ENCODE measurements around the gene INHBB.
"Not testable (repeated sequence)": the region's sequence is repeated elsewhere in the genome, so short reads cannot be mapped to it uniquely, and the experiment has no call there.

The INHBB gene

DNA sequence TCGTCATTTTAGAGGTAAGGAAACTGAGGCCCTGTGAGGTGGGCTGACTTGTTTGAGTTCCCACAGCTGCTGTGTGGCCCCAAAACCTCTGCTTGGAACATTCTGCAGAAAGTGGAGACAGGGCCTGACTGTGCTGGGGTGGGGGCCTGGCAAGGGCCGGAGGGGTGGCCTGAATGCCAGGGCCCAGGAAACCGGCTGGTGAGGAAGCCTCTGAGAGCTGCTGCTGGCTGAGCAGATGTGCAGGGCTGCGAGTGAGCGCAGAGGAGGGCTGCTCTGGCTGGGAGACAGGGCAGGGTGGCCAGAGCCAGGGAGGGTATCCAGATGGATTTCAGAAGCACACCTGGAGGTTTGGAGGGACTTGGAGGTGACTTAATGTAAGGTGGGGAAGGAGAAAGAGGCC, 29.9 kb upstream of the INHBB start:
- Histone ChIP-seq H3K9me3 (ENCODE audit: control insufficient read depth, insufficient read depth, low read length) (no peaks in the 10 kb centered on the region), H3K4me1 (ENCODE audit: control insufficient read depth, insufficient read depth, low read length) (peaks cover 5% of the 10 kb centered on the region), H3K4me3 (ENCODE audit: low read length) (no peak overlapping the region), H3K36me3 (ENCODE audit: control insufficient read depth, insufficient read depth, low read length) (no peaks in the 10 kb centered on the region), H3K27me3 (ENCODE audit: control insufficient read depth, insufficient read depth, low read length) (peaks cover 4% of the 10 kb centered on the region; the same call in 1 of the 2 replicates), H3K27ac (ENCODE audit: low read length) (no peak overlapping the region)
- no CpG with 5 or more reads among the region's 5 CpGs for WGBS (ENCODE audit: insufficient coverage, insufficient read length)
- no peak for DNase-seq (ENCODE audit: low read depth, low spot score)

DNA sequence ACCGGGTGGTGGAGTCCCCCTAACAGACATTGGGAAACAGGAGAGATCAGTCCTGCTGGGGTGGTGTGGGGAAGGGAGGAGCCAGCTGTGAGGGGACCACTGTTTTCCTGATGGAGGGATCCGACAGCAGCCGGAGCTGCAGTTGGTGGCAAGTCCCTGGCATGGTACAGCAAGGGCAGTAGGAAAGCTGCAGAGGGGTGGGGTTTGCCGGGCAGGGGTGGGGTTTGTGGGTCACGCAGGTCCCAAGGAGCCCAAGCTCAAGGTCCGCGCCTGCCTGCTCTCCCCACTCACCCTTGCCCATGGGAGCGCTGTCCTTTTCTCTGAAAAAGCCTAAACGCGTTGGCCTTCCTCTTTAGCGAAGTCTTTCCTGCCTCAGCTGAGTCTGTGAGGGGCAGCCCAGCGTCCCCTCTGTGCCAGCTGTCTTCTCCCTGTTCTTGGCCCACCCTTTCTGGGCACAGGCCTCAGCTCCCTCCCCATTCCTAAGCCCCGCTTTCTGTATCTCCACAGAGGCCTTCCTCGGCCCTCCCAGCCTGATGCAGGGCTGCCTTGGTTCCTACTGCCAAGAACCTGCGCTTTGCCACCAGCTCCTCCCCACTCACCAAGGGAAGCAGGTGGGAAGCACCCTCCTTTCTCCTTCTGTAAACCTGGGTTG, 29.3 kb upstream of the INHBB start:
- Histone ChIP-seq H3K27me3 (ENCODE audit: control insufficient read depth, insufficient read depth, low read length) (peaks cover 4% of the 10 kb centered on the region; the same call in 1 of the 2 replicates), H3K36me3 (ENCODE audit: control insufficient read depth, insufficient read depth, low read length) (no peaks in the 10 kb centered on the region), H3K27ac (ENCODE audit: low read length) (no peak overlapping the region), H3K4me3 (ENCODE audit: low read length) (no peak overlapping the region), H3K4me1 (ENCODE audit: control insufficient read depth, insufficient read depth, low read length) (peaks cover 5% of the 10 kb centered on the region), H3K9me3 (ENCODE audit: control insufficient read depth, insufficient read depth, low read length) (no peaks in the 10 kb centered on the region)
- no peak for DNase-seq (ENCODE audit: low read depth, low spot score)
- no CpG with 5 or more reads among the region's 15 CpGs for WGBS (ENCODE audit: insufficient coverage, insufficient read length)

DNA sequence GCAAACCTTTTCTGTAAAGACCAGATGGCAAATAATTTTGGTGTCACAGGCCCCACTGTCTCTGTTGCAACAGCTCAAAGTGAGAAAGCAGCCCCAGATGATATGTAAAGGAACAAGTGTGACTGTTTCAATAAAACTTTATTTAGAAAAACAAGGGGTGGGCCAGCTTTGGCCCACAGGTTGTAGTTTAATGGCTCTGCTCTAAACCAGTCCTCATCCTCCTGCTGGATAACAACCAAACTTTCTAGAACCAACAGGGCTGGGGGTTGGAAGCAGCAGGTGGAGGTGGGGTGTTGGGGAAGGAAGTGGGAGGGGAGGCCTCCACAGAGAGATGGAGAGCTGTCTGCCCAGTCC, 28.8 kb upstream of the INHBB start:
- H3K9me3 ChIP-seq (ENCODE audit: control insufficient read depth, insufficient read depth, low read length): no peaks in the 10 kb centered on the region

DNA sequence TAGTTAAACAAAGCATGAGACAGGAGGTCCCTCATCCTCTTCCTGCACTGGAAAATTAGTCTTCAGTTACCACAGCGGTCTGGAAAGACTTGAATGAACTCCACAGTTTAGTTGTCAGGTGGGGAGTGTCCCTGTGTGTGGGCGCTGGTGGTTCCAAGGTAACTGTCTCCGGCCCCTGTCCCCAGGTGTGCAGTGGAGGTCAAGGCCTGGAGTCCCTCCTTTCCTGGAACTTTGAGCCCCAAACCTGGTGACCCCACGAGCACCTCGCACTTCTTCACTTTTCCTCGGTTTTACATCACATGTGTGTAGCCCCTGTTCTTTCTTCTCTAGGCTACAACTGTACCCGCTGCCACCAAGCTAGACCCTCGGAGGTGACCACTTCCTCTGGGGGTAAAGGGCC, 28.0 kb upstream of the INHBB start:
- Histone ChIP-seq H3K27me3 (ENCODE audit: control insufficient read depth, insufficient read depth, low read length) (peaks cover 4% of the 10 kb centered on the region; the same call in 1 of the 2 replicates), H3K4me1 (ENCODE audit: control insufficient read depth, insufficient read depth, low read length) (peaks cover 3% of the 10 kb centered on the region; the same call in 1 of the 2 replicates), H3K27ac (ENCODE audit: low read length) (no peak overlapping the region), H3K4me3 (ENCODE audit: low read length) (no peak overlapping the region), H3K9me3 (ENCODE audit: control insufficient read depth, insufficient read depth, low read length) (no peaks in the 10 kb centered on the region), H3K36me3 (ENCODE audit: control insufficient read depth, insufficient read depth, low read length) (no peaks in the 10 kb centered on the region)
- no CpG with 5 or more reads among the region's 8 CpGs for WGBS (ENCODE audit: insufficient coverage, insufficient read length)
- DNase-seq (ENCODE audit: low read depth, low spot score): no peak

More for the DNA sequence above, 28.8 kb upstream of the INHBB start:
- Histone ChIP-seq H3K4me3 (ENCODE audit: low read length) (no peak overlapping the region), H3K4me1 (ENCODE audit: control insufficient read depth, insufficient read depth, low read length) (peaks cover 5% of the 10 kb centered on the region), H3K27ac (ENCODE audit: low read length) (no peak overlapping the region), H3K36me3 (ENCODE audit: control insufficient read depth, insufficient read depth, low read length) (no peaks in the 10 kb centered on the region), H3K27me3 (ENCODE audit: control insufficient read depth, insufficient read depth, low read length) (peaks cover 4% of the 10 kb centered on the region; the same call in 1 of the 2 replicates)
- no peak for DNase-seq (ENCODE audit: low read depth, low spot score)

DNA sequence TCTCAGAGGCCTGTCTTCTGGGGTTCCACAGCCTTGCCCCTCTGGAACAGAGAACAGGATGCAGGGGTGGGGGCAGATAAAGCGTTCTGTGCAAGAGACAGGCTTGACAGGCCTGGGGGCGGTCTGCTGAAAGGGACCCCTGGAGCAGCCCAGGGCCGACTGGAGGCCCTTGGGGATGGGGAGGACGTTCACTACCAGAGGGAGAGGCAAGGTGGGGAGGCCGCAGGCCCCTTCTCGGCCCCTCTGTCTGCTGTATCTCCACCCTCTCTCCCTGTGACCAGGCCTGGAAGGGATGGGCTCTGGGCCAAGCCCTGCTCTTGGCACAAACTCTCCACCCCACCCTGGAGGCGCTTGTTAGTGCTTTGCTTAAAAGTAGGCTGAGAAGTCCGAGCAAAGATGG, 27.3 kb upstream of the INHBB start:
- WGBS (ENCODE audit: insufficient coverage, insufficient read length): no CpG with 5 or more reads among the region's 8 CpGs
- no peak overlapping the region for H3K4me3 ChIP-seq (ENCODE audit: low read length)
- no peak overlapping the region for H3K27ac ChIP-seq (ENCODE audit: low read length)
- no peaks in the 10 kb centered on the region for H3K36me3 ChIP-seq (ENCODE audit: control insufficient read depth, insufficient read depth, low read length)
- H3K4me1 ChIP-seq (ENCODE audit: control insufficient read depth, insufficient read depth, low read length): peaks cover 3% of the 10 kb centered on the region; the same call in 1 of the 2 replicates
- DNase-seq (ENCODE audit: low read depth, low spot score): no peak
- H3K9me3 ChIP-seq (ENCODE audit: control insufficient read depth, insufficient read depth, low read length): no peaks in the 10 kb centered on the region
- H3K27me3 ChIP-seq (ENCODE audit: control insufficient read depth, insufficient read depth, low read length): peaks cover 4% of the 10 kb centered on the region; the same call in 1 of the 2 replicates

DNA sequence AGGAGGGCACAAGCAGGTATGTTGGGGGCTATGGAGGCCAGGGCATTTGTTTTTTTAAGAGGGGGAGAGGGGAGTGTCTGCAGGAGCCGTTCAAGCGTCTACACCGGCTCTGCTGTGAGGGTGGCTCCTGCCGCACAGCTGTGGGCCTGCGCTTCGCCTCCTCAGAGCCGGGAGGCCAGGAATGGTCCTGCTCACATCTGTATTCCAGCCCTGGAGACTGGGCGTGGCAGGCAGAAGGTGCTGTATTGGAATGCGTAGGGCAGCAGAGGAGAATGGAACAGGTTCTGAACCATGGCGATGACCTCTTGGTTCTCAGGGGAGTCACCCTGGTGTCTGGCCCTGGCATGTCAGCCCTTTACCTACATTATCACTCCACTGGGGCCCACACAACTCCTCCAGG, 26.8 kb upstream of the INHBB start:
- Histone ChIP-seq H3K36me3 (ENCODE audit: control insufficient read depth, insufficient read depth, low read length) (no peaks in the 10 kb centered on the region), H3K4me1 (ENCODE audit: control insufficient read depth, insufficient read depth, low read length) (peaks cover 3% of the 10 kb centered on the region; the same call in 1 of the 2 replicates), H3K27ac (ENCODE audit: low read length) (no peak overlapping the region), H3K4me3 (ENCODE audit: low read length) (no peak overlapping the region), H3K9me3 (ENCODE audit: control insufficient read depth, insufficient read depth, low read length) (no peaks in the 10 kb centered on the region), H3K27me3 (ENCODE audit: control insufficient read depth, insufficient read depth, low read length) (peaks cover 2% of the 10 kb centered on the region; the same call in 1 of the 2 replicates)
- no CpG with 5 or more reads among the region's 10 CpGs for WGBS (ENCODE audit: insufficient coverage, insufficient read length)
- no peak for DNase-seq (ENCODE audit: low read depth, low spot score)

DNA sequence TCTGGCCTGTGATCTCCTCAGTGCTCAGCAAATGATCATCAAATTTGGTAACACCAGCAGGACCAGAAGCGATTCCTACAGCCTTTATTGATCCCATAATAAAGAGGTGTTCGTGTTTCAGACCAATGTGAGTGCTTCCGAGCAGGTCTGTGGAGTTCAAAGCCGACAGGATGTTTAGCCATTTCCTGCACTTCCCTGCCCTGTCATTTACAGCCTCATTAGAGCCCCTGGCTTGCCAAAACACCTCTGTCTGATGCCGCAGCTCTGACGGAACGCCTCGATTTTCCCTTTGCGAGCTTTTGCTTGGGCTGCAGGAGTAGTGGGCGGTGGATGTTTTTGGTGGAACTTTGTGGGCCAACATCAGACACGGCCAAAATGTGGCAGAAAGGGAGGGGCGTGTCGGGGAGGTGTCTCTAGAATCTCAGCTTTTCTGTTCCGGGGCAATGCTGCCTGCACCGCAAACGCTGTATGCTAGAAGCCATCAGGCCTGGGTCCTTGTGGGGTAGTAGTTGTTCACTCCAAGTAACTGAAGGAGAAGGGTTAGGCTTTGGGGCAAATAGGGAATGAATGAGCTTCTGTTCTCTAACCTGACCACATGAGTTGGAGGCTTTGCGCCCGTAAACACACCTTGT, 26.1 kb upstream of the INHBB start:
- H3K4me3 ChIP-seq (ENCODE audit: low read length): no peak overlapping the region
- H3K27ac ChIP-seq (ENCODE audit: low read length): no peak overlapping the region
- no peaks in the 10 kb centered on the region; the same call in 1 of the 2 replicates for H3K27me3 ChIP-seq (ENCODE audit: control insufficient read depth, insufficient read depth, low read length)
- no CpG with 5 or more reads among the region's 18 CpGs for WGBS (ENCODE audit: insufficient coverage, insufficient read length)
- no peaks in the 10 kb centered on the region for H3K36me3 ChIP-seq (ENCODE audit: control insufficient read depth, insufficient read depth, low read length)
- H3K4me1 ChIP-seq (ENCODE audit: control insufficient read depth, insufficient read depth, low read length): peaks cover 3% of the 10 kb centered on the region; the same call in 1 of the 2 replicates
- no peak for DNase-seq (ENCODE audit: low read depth, low spot score)
- no peaks in the 10 kb centered on the region for H3K9me3 ChIP-seq (ENCODE audit: control insufficient read depth, insufficient read depth, low read length)

DNA sequence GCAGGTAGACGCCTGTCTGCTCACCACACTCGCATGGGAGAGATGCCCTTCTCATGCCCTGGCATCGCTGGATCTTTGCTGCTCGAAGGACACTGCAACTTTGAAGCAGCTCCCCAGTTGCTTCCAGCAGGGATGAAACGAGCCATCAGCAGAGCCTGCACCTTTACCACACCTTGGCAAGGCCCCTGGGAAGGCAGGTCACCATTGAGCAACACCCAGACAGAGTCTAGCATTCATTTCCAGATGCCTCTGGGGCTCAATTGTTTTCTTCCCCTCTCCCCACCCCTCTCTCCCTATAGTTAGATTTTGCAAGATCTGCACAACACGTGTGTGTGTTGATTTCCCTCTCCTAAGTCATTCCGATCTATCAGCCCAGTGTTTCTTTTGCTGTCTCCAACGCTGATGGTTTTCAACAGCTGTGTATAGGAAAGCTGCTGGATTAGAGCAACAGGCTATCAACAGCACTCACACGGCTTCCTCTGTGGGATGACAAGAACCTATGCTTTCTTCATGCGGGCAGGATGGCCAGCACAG, 25.6 kb upstream of the INHBB start:
- no peak overlapping the region for H3K27ac ChIP-seq (ENCODE audit: low read length)
- no peak for DNase-seq (ENCODE audit: low read depth, low spot score)

DNA sequence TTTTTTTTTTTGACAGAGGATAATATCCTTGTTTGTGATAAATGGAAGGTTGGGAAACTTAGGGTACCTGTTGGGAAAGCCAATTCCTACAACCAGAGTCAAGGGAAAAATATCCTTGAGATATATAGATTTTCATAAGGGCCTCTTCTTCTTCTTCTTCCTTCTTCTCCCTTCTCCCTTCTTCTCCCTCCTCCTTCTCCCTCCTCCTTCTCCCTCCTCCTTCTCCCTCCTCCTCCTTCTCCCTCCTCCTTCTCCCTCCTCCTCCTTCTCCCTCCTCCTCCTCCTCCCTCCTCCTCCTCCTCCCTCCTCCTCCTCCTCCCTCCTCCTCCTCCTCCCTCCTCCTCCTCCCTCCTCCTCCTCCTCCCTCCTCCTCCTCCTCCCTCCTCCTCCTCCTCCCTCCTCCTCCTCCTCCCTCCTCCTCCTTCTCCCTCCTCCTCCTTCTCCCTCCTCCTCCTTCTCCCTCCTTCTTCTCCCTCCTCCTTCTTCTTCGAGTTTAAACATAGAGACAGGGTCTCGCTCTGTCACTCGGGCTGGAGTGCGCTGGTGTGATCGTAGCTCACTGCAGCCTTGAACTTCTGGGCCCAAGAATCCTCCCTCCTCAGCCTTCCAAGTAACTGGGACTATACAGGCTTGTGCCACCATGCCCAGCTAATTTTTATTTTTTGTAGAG, 24.9 kb upstream of the INHBB start:
- not testable (repeated sequence) for H3K27me3 ChIP-seq (ENCODE audit: control insufficient read depth, insufficient read depth, low read length); DNase-seq (ENCODE audit: low read depth, low spot score); H3K4me3 ChIP-seq (ENCODE audit: low read length); H3K27ac ChIP-seq (ENCODE audit: low read length); H3K9me3 ChIP-seq (ENCODE audit: control insufficient read depth, insufficient read depth, low read length); H3K4me1 ChIP-seq (ENCODE audit: control insufficient read depth, insufficient read depth, low read length); H3K36me3 ChIP-seq (ENCODE audit: control insufficient read depth, insufficient read depth, low read length)
- WGBS (ENCODE audit: insufficient coverage, insufficient read length): no CpG with 5 or more reads among the region's 5 CpGs

More for the DNA sequence above, 25.6 kb upstream of the INHBB start:
- Histone ChIP-seq H3K4me3 (ENCODE audit: low read length) (no peak overlapping the region), H3K27me3 (ENCODE audit: control insufficient read depth, insufficient read depth, low read length) (no peaks in the 10 kb centered on the region), H3K9me3 (ENCODE audit: control insufficient read depth, insufficient read depth, low read length) (no peaks in the 10 kb centered on the region), H3K36me3 (ENCODE audit: control insufficient read depth, insufficient read depth, low read length) (no peaks in the 10 kb centered on the region), H3K4me1 (ENCODE audit: control insufficient read depth, insufficient read depth, low read length) (peaks cover 3% of the 10 kb centered on the region; the same call in 1 of the 2 replicates)
- no CpG with 5 or more reads among the region's 10 CpGs for WGBS (ENCODE audit: insufficient coverage, insufficient read length)

DNA sequence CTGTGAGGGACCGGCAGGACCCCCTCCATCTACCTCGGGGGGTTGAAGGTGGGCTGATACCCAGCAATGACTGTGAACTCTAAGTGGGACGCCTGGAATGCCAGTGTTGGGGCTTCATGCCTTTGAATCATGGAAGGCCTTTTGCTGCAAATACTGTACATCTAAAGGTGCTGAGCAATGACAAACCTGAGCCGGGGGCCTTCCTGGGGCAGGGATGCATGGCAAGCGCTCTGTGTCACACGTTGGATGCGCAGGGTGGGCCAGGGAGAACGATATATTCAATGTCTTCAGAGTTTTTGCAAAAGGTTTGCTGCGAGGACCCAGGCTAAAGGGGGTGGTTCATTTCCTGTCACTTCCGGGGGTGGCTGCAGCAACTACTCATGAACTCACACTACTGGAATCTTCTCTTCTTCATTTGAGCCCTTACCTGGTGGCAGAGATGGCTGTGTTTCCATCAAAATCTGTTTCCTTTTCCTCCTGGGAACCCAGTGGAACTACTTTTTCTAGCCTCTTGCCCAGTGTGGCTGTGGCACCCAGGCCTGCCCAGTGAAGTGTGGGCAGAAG, 24.1 kb upstream of the INHBB start:
- DNase-seq (ENCODE audit: low read depth, low spot score): no peak
- H3K36me3 ChIP-seq (ENCODE audit: control insufficient read depth, insufficient read depth, low read length): no peaks in the 10 kb centered on the region
- no CpG with 5 or more reads among the region's 10 CpGs for WGBS (ENCODE audit: insufficient coverage, insufficient read length)
- H3K27me3 ChIP-seq (ENCODE audit: control insufficient read depth, insufficient read depth, low read length): no peaks in the 10 kb centered on the region
- no peaks in the 10 kb centered on the region for H3K9me3 ChIP-seq (ENCODE audit: control insufficient read depth, insufficient read depth, low read length)
- H3K4me1 ChIP-seq (ENCODE audit: control insufficient read depth, insufficient read depth, low read length): peaks cover 2% of the 10 kb centered on the region; the same call in 1 of the 2 replicates
- no peak overlapping the region for H3K27ac ChIP-seq (ENCODE audit: low read length)
- no peak overlapping the region for H3K4me3 ChIP-seq (ENCODE audit: low read length)

Measured in iPS DF 6.9 (cell line).